ENCODE data around the gene IGF2.

IGF2 gene

DNA sequence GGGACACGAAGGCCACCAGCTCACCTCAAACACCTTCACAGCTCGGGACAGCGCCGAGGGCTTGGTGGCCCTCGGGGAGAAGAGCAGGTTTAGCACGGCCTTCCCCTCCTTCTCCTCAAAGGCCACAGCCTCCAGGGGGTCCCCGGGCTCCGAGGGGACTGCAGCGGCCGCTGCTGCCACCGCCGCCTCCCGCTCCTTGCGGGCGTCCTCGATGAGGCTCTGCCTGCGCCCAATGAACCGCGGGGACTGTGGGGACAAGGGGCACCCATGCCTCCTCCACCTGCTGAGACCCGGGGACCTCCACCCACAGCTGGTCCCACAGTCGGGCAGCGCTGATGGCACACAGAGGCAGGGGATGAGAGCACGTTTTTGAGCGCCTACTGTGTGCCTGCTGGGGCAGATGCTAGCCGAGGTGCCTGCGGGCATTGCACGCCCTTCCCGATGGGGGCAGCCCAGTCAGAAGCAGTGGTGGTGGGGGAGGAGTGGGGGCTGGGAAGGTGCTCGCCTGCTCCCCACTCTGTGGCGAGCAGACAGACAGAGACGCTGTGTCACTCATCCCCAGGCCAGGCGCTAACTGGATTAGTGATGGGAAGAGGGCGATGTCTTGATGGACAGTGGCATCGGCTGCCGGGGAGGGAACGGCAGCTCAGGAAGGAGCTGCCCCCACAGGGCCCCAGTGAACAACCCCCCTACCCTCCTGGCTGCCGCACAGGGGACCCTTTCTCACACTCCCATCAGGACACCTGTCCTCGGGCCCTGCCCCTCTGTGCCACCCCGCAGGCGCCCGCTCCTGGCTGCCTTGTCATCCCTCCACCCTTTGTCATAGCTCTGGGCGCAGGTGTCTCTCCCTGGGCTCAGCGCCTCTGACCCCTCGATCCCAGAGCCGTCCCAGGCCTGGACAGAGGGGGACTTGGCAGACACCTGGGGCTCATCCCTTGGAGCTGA lies 30.7 kb upstream of the IGF2 start:
- no peak for DNase-seq

DNA sequence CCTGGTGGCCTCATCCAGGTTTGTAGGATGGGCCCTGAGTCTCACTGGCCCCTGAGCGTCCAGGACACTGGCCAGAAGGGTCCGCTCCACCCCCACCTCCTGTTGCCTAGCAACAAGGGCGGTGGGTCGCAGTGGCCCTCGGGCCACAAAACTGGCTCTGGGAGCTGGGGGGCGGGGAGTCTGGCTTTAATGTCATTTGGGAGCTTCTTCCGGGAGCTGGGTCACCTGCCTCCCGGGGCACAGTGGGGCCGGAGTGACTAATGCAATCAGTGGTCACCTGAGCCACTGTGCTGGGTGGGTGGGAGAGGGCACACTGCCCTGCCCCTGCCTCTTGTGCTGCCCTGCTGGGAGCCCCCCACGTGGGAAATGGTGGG lies 29.8 kb upstream of the IGF2 start:
- DNase-seq = no peak

DNA sequence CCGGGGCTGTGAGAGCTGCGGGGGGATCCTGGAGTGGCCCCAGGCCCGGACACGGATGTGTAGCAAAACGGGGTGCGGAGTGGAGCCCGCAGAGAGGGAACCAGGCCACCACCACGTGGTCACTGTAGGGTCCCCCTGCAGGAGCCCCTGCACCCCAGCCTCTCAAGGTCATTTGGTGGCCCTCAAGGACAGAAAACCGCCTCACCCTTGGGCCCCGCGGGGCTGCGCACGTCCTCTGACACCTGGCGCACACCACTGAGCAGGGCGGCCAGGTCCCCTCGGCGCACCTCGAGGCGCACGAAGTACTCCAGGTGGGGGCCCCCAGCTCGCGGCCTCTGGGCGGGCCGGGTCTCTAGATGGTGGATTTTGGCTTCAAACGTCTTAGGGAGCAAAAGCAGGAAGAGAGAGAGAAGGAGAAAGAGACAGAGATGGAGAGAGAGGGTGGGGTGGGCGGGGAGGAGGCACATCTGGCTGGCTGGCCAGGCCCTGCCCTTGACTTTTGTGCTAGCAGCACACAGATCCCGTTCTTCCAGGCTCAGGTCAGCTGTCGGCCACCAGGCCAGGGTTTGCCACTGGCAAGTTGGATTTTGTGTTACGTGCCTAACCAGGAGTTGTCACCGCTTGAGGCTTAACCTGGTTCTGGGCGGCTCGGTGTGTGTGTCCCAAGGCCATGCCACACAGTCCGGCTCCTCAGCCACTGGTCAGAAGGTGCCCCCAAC lies 29.3 kb upstream of the IGF2 start:
- no peak for DNase-seq

DNA sequence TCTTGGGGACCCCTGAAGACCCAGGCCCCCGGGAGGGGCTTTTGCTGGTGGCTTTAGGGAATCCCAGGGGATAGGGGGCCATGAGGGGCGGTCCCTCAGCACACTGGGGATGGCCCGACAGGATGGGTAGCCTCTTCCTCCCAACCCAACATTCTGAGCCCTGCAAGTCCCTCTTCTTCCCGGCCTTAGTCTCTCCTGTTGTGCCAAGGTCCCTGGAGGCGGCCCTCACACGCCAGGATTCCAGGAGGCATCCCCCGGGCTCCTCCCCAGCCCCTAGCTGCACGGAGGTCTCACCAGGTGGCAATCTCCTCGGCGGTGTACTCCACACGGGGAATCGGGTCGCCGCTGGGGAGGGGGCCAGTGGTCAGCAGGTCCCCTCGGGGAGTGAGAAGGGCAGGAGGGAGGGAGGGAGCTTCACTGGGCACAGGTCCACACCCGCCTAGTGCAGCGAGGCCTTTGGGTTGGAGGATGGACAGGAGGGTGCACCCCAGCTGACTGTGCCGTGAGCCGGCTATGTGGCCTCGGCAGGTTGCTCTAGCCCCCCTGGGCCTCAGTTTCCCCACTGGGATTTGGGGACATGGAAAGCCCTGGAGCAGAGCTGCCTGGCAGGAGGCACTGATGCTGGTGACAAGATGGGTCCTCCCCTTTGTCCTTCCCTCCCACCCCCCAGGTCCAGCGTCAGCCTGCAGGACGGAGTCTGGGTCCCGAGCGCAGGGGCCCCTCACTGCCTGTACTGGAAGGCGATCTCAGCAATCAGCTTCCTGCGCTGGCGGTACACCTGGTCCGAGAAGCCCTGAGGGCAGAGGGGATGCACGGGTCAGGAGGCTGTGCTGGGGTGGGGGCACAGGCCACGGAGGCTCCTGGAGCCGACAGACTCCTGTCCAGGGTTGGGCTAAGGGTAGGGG lies 28.2 kb upstream of the IGF2 start:
- DNase-seq = no peak

DNA sequence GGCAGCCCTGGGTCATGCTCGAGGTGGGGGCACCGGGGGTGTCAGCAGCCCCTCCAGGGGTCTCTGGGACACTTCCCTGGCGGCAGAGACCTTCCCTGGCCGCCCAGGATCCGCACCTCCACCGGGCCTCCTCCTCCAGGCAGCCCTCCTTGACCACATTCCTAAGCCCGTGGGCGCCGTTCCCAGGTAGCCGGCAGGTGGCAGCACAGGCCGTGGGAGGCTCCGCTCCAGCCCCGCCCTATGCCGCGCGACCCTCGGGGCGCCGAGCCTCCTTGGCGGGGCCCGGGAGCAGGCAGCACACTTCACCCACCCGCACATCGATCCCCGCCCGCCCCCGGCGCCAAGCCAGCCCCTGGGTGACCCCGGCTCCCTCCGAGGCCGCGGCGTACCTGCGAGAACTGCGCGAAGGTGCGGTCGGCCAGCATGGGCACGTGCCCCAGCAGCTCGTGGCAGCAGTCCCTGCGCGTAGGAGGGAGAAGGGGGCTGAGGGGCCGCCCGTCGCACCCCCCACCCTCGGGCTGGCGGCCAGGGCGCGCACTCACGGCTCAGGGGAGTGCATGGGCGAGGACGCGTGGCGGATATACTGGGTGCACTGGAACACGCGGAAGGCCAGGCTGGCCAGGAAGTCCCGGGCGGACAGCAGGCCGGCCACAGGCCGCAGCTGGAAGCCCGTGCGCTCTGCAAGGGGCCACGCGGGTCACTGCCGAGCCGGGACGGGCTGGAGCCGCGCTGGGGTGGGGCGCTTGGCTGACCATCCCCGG lies 27.1 kb upstream of the IGF2 start:
- peak; percentile 21 for DNase-seq

DNA sequence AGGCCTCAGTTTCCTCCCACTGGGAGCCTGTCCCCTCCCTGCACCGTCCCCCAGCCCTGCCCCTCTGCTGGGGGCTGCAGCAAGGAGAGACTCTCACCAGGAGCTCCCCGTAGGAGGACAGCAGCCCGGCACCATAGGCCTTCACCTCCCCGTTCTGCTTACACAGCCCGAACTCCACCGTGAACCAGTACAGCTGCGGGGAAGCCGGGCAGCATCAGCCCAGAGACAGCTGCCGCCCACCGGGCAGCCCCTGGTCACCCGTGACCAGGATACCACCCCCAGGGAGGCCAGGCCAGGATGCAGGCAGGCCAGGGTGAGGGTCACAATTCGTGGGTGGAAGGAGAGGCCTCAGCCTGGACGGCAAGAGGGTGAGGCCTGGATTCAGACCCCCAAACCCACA lies 26.4 kb upstream of the IGF2 start:
- DNase-seq = no peak

DNA sequence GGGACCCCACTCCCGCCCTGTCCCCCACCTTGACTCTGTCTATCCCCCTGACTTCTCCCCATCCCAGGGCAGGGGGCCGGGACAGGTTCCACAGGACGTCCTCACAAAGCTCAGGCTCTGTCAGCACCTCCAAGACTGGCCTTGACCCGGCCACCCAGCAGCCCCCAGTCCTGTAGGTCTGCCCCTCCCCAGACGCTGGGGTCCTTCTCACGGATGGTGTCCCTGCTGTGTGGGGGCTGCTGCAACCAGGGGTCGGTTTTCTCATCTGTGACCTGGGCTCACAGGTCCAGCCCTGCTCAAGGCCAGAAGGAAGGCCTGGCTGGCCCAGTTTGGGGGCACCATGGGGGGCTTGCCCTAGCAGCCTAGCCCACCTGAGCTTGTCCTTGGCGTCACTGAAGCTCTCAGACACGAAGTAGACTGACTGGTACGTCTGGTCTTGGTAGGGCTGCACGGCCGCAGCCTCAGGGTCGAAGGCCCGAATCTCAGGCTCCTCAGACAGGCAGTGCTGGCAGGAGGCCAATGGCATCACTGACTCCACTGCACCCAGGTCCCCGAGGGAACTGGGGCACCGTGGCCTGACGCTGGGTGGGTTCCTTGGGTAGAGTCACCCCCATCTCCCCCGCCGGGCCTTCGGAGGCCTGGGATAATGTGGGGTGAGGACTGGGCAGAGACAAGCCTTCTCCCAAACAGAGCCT lies 25.8 kb upstream of the IGF2 start:
- no peak for DNase-seq

- DNase-seq = no peak
Observed at GRCh38 chr11:2164081-2164480, 24.9 kb upstream of the IGF2 start.

- no peak for DNase-seq
Observed at GRCh38 chr11:2163428-2163978, 24.3 kb upstream of the IGF2 start.

DNA sequence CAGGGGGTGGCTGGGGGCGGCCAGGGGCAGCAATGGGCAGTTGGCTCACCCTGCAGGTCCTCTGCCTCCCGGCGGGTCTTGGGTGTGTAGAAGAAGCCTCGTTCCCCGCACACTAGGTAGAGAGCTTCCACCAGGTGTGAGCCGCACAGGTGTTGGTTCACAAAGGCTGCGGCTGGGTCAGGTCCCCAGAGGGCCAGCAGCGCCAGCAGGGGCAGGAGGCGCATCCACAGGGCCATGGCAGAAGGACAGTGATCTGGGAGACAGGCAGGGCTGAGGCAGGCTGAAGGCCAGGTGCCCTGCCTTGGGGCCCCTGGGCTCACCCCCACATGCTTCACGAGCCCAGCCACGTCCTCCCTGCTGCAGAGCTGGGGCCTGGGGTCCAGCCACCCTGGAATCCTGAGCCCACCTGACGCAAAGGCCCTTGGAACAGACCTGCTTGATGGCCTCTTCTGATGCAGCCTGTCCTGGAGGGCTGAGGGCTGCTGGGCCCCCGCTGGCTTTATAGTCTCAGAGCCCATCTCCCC lies 21.6 kb upstream of the IGF2 start, which contains the start of gene INS:
Gene INS (minus strand): TSS at position 474 of the 524 bp plus-strand sequence. CDS start 238 bp downstream, at position 236.
- DNase-seq = no peak

DNA sequence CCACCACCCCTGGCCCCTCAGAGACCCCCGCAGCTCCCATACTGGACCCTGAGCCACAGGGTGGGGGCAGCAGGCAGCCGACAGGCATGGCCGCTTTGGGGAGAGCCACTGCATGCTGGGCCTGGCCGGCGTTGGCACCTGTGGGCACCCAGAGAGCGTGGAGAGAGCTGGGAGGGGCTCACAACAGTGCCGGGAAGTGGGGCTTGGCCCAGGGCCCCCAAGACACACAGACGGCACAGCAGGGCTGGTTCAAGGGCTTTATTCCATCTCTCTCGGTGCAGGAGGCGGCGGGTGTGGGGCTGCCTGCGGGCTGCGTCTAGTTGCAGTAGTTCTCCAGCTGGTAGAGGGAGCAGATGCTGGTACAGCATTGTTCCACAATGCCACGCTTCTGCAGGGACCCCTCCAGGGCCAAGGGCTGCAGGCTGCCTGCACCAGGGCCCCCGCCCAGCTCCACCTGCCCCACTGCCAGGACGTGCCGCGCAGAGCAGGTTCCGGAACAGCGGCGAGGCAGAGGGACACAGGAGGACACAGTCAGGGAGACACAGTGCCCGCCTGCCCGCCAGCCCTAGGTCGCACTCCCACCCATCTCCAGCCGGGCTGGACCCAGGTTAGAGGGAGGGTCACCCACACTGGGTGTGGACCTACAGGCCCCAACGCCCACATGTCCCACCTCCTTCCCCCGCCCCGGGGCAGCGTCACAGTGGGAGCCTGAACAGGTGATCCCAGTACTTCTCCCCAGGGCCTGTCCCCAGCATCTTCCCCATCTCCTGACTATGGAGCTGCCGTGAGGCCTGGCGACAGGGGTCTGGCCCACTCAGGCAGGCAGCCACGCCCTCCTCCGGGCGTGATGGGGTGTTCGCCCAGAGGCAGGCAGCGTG lies 20.6 kb upstream of the IGF2 start:
- DNase-seq = no peak

DNA sequence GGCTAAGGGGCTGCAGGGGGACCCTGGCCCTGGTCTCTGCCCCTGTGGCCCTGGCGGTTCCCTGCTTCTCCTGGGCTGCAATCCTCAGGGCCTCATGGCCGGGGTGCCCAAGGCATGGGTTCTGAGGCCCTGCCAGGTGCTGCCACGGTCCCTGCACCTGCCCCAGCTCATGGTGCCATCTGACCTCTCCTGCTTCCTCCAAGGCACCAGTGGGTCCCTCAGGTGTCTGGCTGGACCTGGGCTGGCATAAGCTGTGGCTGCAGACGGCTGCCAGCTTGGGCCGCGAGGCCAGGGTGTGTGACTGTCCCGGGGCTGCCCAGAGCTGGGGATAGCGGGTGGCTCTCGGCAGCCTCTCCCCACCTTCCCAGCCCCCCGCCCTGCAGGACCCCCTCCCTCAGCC lies 19.8 kb upstream of the IGF2 start:
- no peak for DNase-seq

DNA sequence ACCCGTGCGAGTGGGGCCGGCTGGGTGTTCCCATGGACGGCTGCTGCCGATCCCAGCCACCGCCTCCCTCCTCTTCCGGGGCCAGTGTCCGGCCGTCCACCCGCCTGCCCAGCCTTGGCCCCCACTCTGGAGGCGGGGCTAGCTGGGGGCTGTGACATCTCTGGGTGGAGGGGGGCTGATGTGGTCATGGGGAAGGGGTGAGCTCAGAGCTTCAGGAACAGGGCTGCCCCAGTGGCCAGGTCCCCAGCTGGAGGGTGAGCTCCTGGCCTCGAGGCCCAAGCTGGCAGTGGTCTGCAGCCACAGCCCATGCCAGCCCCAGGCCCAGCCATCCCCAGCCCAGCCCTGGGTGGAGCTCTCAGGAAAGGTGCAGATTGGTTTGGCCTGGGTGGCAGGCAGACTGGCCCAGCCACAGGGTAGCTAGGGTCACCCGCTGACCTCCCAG lies 19.1 kb upstream of the IGF2 start:
- DNase-seq = no peak

DNA sequence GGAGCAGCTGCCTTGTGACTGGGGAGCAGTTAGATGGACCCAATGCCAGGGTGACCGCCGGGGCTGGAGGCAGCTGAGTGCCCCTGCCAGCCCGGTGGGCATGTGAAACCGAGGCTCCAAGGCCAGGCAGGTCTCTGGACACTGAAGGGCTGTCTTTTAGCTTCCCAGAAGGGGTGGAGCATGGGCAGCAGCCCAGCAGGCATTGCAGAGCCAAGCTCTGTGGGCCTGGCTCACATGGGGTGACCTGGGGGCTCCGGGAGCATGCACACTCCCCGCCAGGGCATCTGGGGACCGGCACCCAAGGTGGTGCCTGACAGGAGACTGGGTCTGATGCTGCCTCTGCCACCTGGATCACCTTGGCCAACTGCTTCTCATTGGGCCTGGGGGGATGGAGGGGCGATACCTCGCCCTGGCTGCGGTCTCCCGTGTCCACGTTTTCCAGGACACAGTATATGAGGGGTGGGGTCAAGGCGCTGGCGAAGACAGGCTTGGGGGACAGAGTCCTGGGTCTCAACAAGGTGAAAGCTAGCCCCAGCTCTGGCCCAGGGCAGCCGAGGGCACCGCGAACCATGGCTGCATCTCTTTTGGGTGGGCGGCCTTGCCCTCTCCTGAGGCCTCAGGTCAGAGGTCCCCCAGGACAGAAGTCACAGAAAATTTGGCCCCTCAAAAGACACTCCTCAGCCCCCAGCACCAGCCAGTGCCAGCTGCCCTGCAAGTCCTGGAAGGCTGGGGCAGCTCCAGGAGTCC lies 18.3 kb upstream of the IGF2 start:
- no peak for DNase-seq

- peak; percentile 22 for DNase-seq
Observed at GRCh38 chr11:2156416-2157182, 17.4 kb upstream of the IGF2 start.

DNA sequence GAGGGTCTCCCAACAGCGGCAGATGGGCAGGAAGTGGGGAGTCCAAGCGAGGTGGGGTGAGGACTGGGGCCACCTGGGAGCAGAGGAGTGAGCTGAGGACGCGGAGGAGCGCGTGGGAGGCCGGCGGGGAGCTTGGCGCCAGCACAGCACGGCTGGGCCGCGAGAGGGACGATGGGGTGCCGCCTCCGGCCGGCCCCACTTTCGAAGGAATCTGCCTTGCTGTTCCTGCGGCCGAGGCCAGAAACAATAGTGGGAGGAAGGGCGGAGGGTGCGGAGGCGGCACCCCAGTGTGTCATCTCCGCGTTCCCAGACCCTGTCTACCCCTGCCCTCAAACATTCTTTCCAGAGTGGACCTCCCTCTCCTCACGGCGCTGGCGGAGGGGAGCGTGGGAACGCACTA lies 16.3 kb upstream of the IGF2 start:
- DNase-seq = no peak

- no peak for DNase-seq
Observed at GRCh38 chr11:2154889-2155288, 15.7 kb upstream of the IGF2 start.

GRCh38 chr11:2154195-2154585 lies 15.0 kb upstream of the IGF2 start:
- no peak for DNase-seq
